Mesenchymal stem cell (in vitro differentiated cells and primary cell): ENCODE data around the gene TMPRSS13.

Source experiments
- DNase-seq: peaks from one replicate; pipeline ENCODE4 v3.0.0-alpha.2; 2013
- H2AFZ ChIP-seq: one replicate; pipeline ENCODE4 v1.6.1; 2013; ENCODE audit warnings: low read depth, mild to moderate bottlenecking, control low read depth, inconsistent platforms, low read length, moderate library complexity
- H2AK5ac ChIP-seq: 2 replicates; pipeline ENCODE4 v1.6.1; 2013; ENCODE audit warnings: low read length, moderate library complexity, mild to moderate bottlenecking, inconsistent platforms; ENCODE audit not compliant: severe bottlenecking
- H2BK120ac ChIP-seq: one replicate; pipeline ENCODE4 v1.6.1; 2013; ENCODE audit warnings: low read depth, mild to moderate bottlenecking, inconsistent platforms, low read length, moderate library complexity
- H2BK12ac ChIP-seq, 2 experiments: one replicate each; pipeline ENCODE4 v1.6.1; 2013; ENCODE audit warnings: inconsistent platforms in 2 of 2, low read length in 2 of 2, mild to moderate bottlenecking in 2 of 2, moderate library complexity in 2 of 2, control low read depth in 1 of 2
- H2BK15ac ChIP-seq: one replicate; pipeline ENCODE4 v1.6.1; 2013; ENCODE audit warnings: mild to moderate bottlenecking, low read depth, inconsistent platforms; ENCODE audit not compliant: poor library complexity, severe bottlenecking
- H2BK5ac ChIP-seq: 2 replicates; pipeline ENCODE4 v1.6.1; 2013; ENCODE audit warnings: low read depth, mild to moderate bottlenecking, low read length, control low read depth, inconsistent platforms; ENCODE audit not compliant: poor library complexity, severe bottlenecking
- H3K14ac ChIP-seq, 2 experiments: one replicate each; pipeline ENCODE4 v1.6.1; 2013; ENCODE audit warnings: inconsistent platforms in 2 of 2, low read length in 2 of 2, control low read depth in 1 of 2, mild to moderate bottlenecking in 1 of 2, moderate library complexity in 1 of 2
- H3K18ac ChIP-seq, 2 experiments: one replicate each; pipeline ENCODE4 v1.6.1; 2013; ENCODE audit warnings: inconsistent platforms in 2 of 2, low read length in 2 of 2, control low read depth in 1 of 2, low read depth in 1 of 2, mild to moderate bottlenecking in 1 of 2
- H3K23ac ChIP-seq, 2 experiments: one replicate each; pipeline ENCODE4 v1.6.1; 2013; ENCODE audit warnings: inconsistent platforms in 2 of 2, low read length in 2 of 2, mild to moderate bottlenecking in 2 of 2, moderate library complexity in 2 of 2, control low read depth in 1 of 2
- H3K27ac ChIP-seq: 2 replicates; pipeline ENCODE4 v1.5.1; 2013; ENCODE audit warnings: mild to moderate bottlenecking, moderate library complexity, low read length, control low read depth, inconsistent platforms; ENCODE audit not compliant: poor library complexity, severe bottlenecking
- H3K27me3 ChIP-seq, 2 experiments: 2 replicates each; pipeline versions ENCODE4 v1.6.1 to v1.7.0; 2013; ENCODE audit warnings: low read length in 2 of 2, mild to moderate bottlenecking in 2 of 2, moderate library complexity in 2 of 2, control low read depth in 1 of 2, inconsistent platforms in 1 of 2; ENCODE audit not compliant: control insufficient read depth in 1 of 2, insufficient read depth in 1 of 2
- H3K36me3 ChIP-seq, 2 experiments: 2 replicates each; pipeline versions ENCODE4 v1.6.1 to v1.7.0; 2013; ENCODE audit warnings: low read length in 2 of 2, control low read depth in 1 of 2, inconsistent platforms in 1 of 2, low read depth in 1 of 2, mild to moderate bottlenecking in 1 of 2; ENCODE audit not compliant: insufficient read depth in 2 of 2, control insufficient read depth in 1 of 2
- H3K4ac ChIP-seq, 2 experiments: one replicate each; pipeline ENCODE4 v1.6.1; 2013; ENCODE audit warnings: inconsistent platforms in 2 of 2, low read length in 2 of 2, mild to moderate bottlenecking in 2 of 2, moderate library complexity in 2 of 2, control low read depth in 1 of 2, low read depth in 1 of 2
- H3K4me1 ChIP-seq: 2 replicates; pipeline ENCODE4 v1.6.1; 2013; ENCODE audit warnings: low read depth, low read length, control low read depth; ENCODE audit not compliant: control insufficient read depth, insufficient read depth
- H3K4me2 ChIP-seq: 2 replicates; pipeline ENCODE4 v1.6.1; 2013; ENCODE audit warnings: low read length, mild to moderate bottlenecking, inconsistent platforms; ENCODE audit not compliant: poor library complexity, severe bottlenecking
- H3K4me3 ChIP-seq, 2 experiments: 2 replicates each; pipeline versions ENCODE4 v1.5.1 to v1.7.0; 2013; ENCODE audit warnings: low read length in 2 of 2, mild to moderate bottlenecking in 2 of 2, control low read depth in 1 of 2, low read depth in 1 of 2; ENCODE audit not compliant: insufficient read depth in 1 of 2
- H3K79me1 ChIP-seq: replicated peaks from 2 replicates; pipeline ENCODE4 v1.6.1; 2013; ENCODE audit warnings: mild to moderate bottlenecking, control low read depth, low read length, inconsistent platforms; ENCODE audit not compliant: poor library complexity, severe bottlenecking
- H3K9ac ChIP-seq: 2 replicates; pipeline ENCODE4 v1.7.0; 2013; ENCODE audit warnings: mild to moderate bottlenecking, low read length, moderate library complexity
- H3K9me3 ChIP-seq: 2 replicates; pipeline ENCODE4 v1.7.0; 2013; ENCODE audit warnings: mild to moderate bottlenecking, low read length; ENCODE audit not compliant: control insufficient read depth
- H4K8ac ChIP-seq: one replicate; pipeline ENCODE4 v1.6.1; 2013; ENCODE audit warnings: inconsistent platforms, mild to moderate bottlenecking, low read length, moderate library complexity
- H4K91ac ChIP-seq: one replicate; pipeline ENCODE4 v1.6.1; 2013; ENCODE audit warnings: mild to moderate bottlenecking, low read length, inconsistent platforms
- WGBS: methylation state at CpG from one replicate; pipeline ENCODE4 v1.1.7; 2013; ENCODE audit warnings: mixed read lengths; 5-methylcytosine and 5-hydroxymethylcytosine counted together

Gene TMPRSS13

GRCh38 chr11:117879516-117880480 is 49.4 kb downstream of the TMPRSS13 start:
- H2AFZ ChIP-seq: no peak overlapping the region
- H3K36me3 ChIP-seq: no peaks in the 10 kb centered on the region
- H3K14ac ChIP-seq: no peak overlapping the region
- no peak overlapping the region for H3K9ac ChIP-seq
- DNase-seq: no peak
- H3K27ac ChIP-seq: no peak overlapping the region
- no peak overlapping the region for H3K18ac ChIP-seq
- no peak overlapping the region for H2BK120ac ChIP-seq
- H3K4me1 ChIP-seq: peaks cover 17% of the 10 kb centered on the region
- H3K23ac ChIP-seq: no peak overlapping the region
- no peak overlapping the region for H4K8ac ChIP-seq
- H3K4me3 ChIP-seq: no peak overlapping the region
- no peaks in the 10 kb centered on the region for H3K9me3 ChIP-seq
- no peak overlapping the region for H3K4ac ChIP-seq
- H4K91ac ChIP-seq: no peak overlapping the region
- no peak overlapping the region for H2AK5ac ChIP-seq
- H2BK12ac ChIP-seq: no peak overlapping the region
- H2BK15ac ChIP-seq: no peak overlapping the region
- H3K27me3 ChIP-seq: peaks cover 33 to 73% of the 10 kb centered on the region in 2 experiments
- peaks cover 7% of the 10 kb centered on the region for H3K79me1 ChIP-seq
- no peak overlapping the region for H2BK5ac ChIP-seq
- no peak overlapping the region for H3K4me2 ChIP-seq
- 92% methylated on average over 11 of the region's 11 CpGs for WGBS

- Histone ChIP-seq H3K14ac (no peak overlapping the region), H3K9ac (no peak overlapping the region), H3K9me3 (no peaks in the 10 kb centered on the region), H2AFZ (no peak overlapping the region), H3K79me1 (peaks cover 7% of the 10 kb centered on the region), H3K4ac (no peak overlapping the region), H2AK5ac (no peak overlapping the region), H4K8ac (no peak overlapping the region), H2BK120ac (no peak overlapping the region), H3K23ac (no peak overlapping the region), H2BK5ac (no peak overlapping the region), H3K27ac (no peak overlapping the region), H4K91ac (no peak overlapping the region), H2BK15ac (no peak overlapping the region), H3K27me3 (peaks cover 33 to 81% of the 10 kb centered on the region in 2 experiments), H3K4me2 (no peak overlapping the region), H3K4me1 (peaks cover 21% of the 10 kb centered on the region), H3K36me3 (no peaks in the 10 kb centered on the region), H2BK12ac (no peak overlapping the region), H3K4me3 (no peak overlapping the region), H3K18ac (no peak overlapping the region)
- no peak for DNase-seq
- 94% methylated on average over 3 of the region's 3 CpGs for WGBS
Measured at GRCh38 chr11:117878939-117879475, 50.2 kb downstream of the TMPRSS13 start.

- no peaks in the 10 kb centered on the region for H3K36me3 ChIP-seq
- H2BK12ac ChIP-seq: no peak overlapping the region
- H3K4me1 ChIP-seq: peaks cover 21% of the 10 kb centered on the region
- no peak overlapping the region for H3K4me2 ChIP-seq
- H3K4me3 ChIP-seq: no peak overlapping the region
- H3K79me1 ChIP-seq: peaks cover 11% of the 10 kb centered on the region
- DNase-seq: peak; percentile 22
- H3K27ac ChIP-seq: no peak overlapping the region
- H3K18ac ChIP-seq: no peak overlapping the region
- WGBS: 81% methylated on average over 6 of the region's 6 CpGs
- H3K4ac ChIP-seq: no peak overlapping the region
- no peak overlapping the region for H2BK15ac ChIP-seq
- H4K91ac ChIP-seq: no peak overlapping the region
- H2BK120ac ChIP-seq: no peak overlapping the region
- H2AFZ ChIP-seq: no peak overlapping the region
- no peak overlapping the region for H2BK5ac ChIP-seq
- no peak overlapping the region for H3K14ac ChIP-seq
- no peak overlapping the region for H4K8ac ChIP-seq
- H3K23ac ChIP-seq: no peak overlapping the region
- H3K9me3 ChIP-seq: no peaks in the 10 kb centered on the region
- H3K9ac ChIP-seq: no peak overlapping the region
- peaks cover 33 to 87% of the 10 kb centered on the region in 2 experiments for H3K27me3 ChIP-seq
- no peak overlapping the region for H2AK5ac ChIP-seq
Measured at GRCh38 chr11:117878314-117878938, 50.8 kb downstream of the TMPRSS13 start.
